ENCODE measurements around the gene ZNF516.

The ZNF516 gene

DNA sequence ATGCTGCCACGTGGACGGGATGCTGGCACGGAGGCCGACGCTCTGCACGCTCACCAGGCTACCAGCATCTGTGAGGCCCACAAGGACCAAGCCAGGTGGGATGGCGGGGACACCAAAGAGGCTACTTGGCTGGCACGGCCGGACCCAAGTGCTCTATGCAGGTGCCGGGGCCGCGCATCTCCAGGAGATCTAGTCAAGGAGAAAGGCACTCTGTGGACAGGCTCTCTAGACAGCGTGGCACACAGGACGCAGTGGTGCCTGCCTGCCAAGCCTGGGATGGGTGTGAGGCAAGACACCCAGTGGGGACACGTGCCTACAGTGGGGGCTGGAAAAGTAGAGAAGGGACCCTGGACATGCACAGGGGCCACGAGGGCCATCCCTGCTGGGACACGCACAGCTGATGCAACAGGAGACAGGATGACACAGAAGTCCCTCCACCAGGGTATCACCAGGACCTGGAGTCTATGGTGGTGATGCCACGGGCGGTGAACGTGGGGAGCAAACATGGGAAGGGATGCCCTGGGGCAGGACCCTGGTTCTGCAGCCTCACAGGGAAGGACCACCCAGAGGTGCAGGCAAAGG lies 28.5 kb downstream of the ZNF516 start:
- no peak overlapping the region for H3K14ac ChIP-seq (ENCODE audit: low read length)
- peak overlapping the region; percentile 9 for H3K9ac ChIP-seq (ENCODE audit: low read depth, low read length, poor library complexity)
- H3K4me3 ChIP-seq (ENCODE audit: low read length in 2 of 2) = no peak overlapping the region
- H3K23ac ChIP-seq (ENCODE audit: low read depth, low read length, poor library complexity) = no peak overlapping the region
- H2AK5ac ChIP-seq (ENCODE audit: low read depth, low read length) = no peak overlapping the region
- peaks cover 0 to 4% of the 10 kb centered on the region in 2 donors for H3K9me3 ChIP-seq (replicated peaks in 1 of 2; ENCODE audit: control insufficient read depth in 2 of 2, insufficient read depth in 1 of 2, low read depth in 1 of 2, low read length in 2 of 2)
- H3K4me2 ChIP-seq (ENCODE audit: insufficient read depth, low read length, poor library complexity, severe bottlenecking) = no peak overlapping the region
- no peak overlapping the region for H2BK12ac ChIP-seq (ENCODE audit: low read length)
- no peak for DNase-seq (ENCODE audit: low spot score)
- H3K4me1 ChIP-seq (ENCODE audit: control insufficient read depth in 2 of 2, insufficient read depth in 1 of 2, low read depth in 1 of 2, low read length in 2 of 2) = peaks cover 0 to 4% of the 10 kb centered on the region in 2 donors
- H2BK15ac ChIP-seq (ENCODE audit: low read length) = no peak overlapping the region
- no CpG with 5 or more reads among the region's 20 CpGs for WGBS, 2 donors (ENCODE audit: extremely low coverage in 2 of 2, insufficient read length in 2 of 2, insufficient replicate concordance in 1 of 2)
- H3K27me3 ChIP-seq (ENCODE audit: control insufficient read depth in 3 of 3, insufficient read depth in 3 of 3, low read depth in 1 of 3, low read length in 3 of 3) = no peaks in the 10 kb centered on the region
- no peak overlapping the region for H3K4ac ChIP-seq (ENCODE audit: low read length)
- no peak overlapping the region for H2BK120ac ChIP-seq (ENCODE audit: low read depth, low read length)
- no peak overlapping the region for H2BK5ac ChIP-seq (ENCODE audit: low read length)
- H3K27ac ChIP-seq (replicated peaks; ENCODE audit: low read length) = no peak overlapping the region
- H3K36me3 ChIP-seq (replicated peaks in 1 of 2; ENCODE audit: control insufficient read depth in 2 of 2, insufficient read depth in 2 of 2, low read length in 2 of 2) = peaks cover 2 to 71% of the 10 kb centered on the region in 2 donors
- peak overlapping the region; percentile 32 for H3K18ac ChIP-seq (ENCODE audit: low read length)
- H4K91ac ChIP-seq (ENCODE audit: low read depth, low read length, poor library complexity) = no peak overlapping the region
- peaks cover 17% of the 10 kb centered on the region for H3K79me1 ChIP-seq (ENCODE audit: low read depth, low read length)
- H4K8ac ChIP-seq (ENCODE audit: low read depth, low read length) = no peak overlapping the region
- no peak overlapping the region for H2AFZ ChIP-seq (ENCODE audit: low read length)

DNA sequence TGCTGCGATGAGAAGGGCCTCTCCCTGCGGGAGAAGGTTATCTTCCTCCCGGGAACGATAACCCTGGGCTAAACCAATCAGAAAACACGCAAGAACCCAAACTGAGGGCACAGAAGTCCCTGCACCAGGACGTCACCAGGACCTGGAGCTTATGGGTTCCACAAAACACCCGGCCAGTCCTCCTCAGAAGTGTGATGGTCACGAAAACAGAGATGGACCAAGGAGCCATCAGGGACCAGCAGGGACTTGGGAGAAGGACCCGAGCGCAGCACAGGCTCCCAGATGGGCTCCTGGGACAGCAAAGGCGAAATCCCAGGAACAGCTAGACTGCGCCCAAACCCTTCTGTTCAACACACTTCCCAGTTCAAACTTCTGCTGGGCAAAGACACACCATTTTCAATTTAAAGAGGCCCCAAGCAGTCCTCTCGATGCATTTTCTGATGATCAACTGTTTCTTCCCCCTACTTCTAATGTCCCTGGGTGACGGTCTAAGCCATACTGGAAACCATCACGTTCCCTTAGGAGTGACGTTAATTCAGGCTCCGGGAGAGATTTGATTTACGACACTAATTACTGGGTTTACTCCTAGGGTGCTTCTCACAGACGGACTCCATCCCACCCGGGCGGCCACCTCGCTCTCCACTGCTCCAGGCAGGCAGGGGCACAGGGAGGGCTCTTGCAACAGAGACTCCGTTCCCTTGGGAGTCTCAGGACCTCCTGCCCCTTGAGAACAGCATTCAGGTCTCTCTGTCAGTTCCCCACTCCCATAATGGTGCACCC lies 29.2 kb downstream of the ZNF516 start:
- no peak overlapping the region for H2AK5ac ChIP-seq (ENCODE audit: low read depth, low read length)
- peaks cover 18% of the 10 kb centered on the region for H3K79me1 ChIP-seq (ENCODE audit: low read depth, low read length)
- no peak overlapping the region for H4K91ac ChIP-seq (ENCODE audit: low read depth, low read length, poor library complexity)
- H3K9me3 ChIP-seq (replicated peaks in 1 of 2; ENCODE audit: control insufficient read depth in 2 of 2, insufficient read depth in 1 of 2, low read depth in 1 of 2, low read length in 2 of 2) = no peaks in the 10 kb centered on the region
- peaks cover 2 to 74% of the 10 kb centered on the region in 2 donors for H3K36me3 ChIP-seq (replicated peaks in 1 of 2; ENCODE audit: control insufficient read depth in 2 of 2, insufficient read depth in 2 of 2, low read length in 2 of 2)
- H3K4ac ChIP-seq (ENCODE audit: low read length) = no peak overlapping the region
- no peak overlapping the region for H3K27ac ChIP-seq (replicated peaks; ENCODE audit: low read length)
- no CpG with 5 or more reads among the region's 23 CpGs for WGBS, 2 donors (ENCODE audit: extremely low coverage in 2 of 2, insufficient read length in 2 of 2, insufficient replicate concordance in 1 of 2)
- no peak overlapping the region for H2AFZ ChIP-seq (ENCODE audit: low read length)
- no peak overlapping the region for H2BK5ac ChIP-seq (ENCODE audit: low read length)
- H2BK12ac ChIP-seq (ENCODE audit: low read length) = no peak overlapping the region
- H4K8ac ChIP-seq (ENCODE audit: low read depth, low read length) = no peak overlapping the region
- H2BK15ac ChIP-seq (ENCODE audit: low read length) = no peak overlapping the region
- no peak overlapping the region for H3K23ac ChIP-seq (ENCODE audit: low read depth, low read length, poor library complexity)
- H3K4me3 ChIP-seq (ENCODE audit: low read length in 2 of 2) = no peak overlapping the region
- H2BK120ac ChIP-seq (ENCODE audit: low read depth, low read length) = no peak overlapping the region
- H3K27me3 ChIP-seq (ENCODE audit: control insufficient read depth in 3 of 3, insufficient read depth in 3 of 3, low read depth in 1 of 3, low read length in 3 of 3) = no peaks in the 10 kb centered on the region
- H3K4me1 ChIP-seq (ENCODE audit: control insufficient read depth in 2 of 2, insufficient read depth in 1 of 2, low read depth in 1 of 2, low read length in 2 of 2) = peaks cover 0 to 2% of the 10 kb centered on the region in 2 donors
- no peak overlapping the region for H3K4me2 ChIP-seq (ENCODE audit: insufficient read depth, low read length, poor library complexity, severe bottlenecking)
- no peak overlapping the region for H3K9ac ChIP-seq (ENCODE audit: low read depth, low read length, poor library complexity)
- H3K14ac ChIP-seq (ENCODE audit: low read length) = no peak overlapping the region
- no peak overlapping the region for H3K18ac ChIP-seq (ENCODE audit: low read length)
- DNase-seq (ENCODE audit: low spot score) = no peak

GRCh38 chr18:76464281-76465259 lies 30.5 kb downstream of the ZNF516 start:
- Histone ChIP-seq H2BK12ac (ENCODE audit: low read length) (no peak overlapping the region), H3K4me2 (ENCODE audit: insufficient read depth, low read length, poor library complexity, severe bottlenecking) (no peak overlapping the region), H3K27me3 (ENCODE audit: control insufficient read depth in 3 of 3, insufficient read depth in 3 of 3, low read depth in 1 of 3, low read length in 3 of 3) (no peaks in the 10 kb centered on the region), H3K4me1 (ENCODE audit: control insufficient read depth in 2 of 2, insufficient read depth in 1 of 2, low read depth in 1 of 2, low read length in 2 of 2) (peaks cover 0 to 2% of the 10 kb centered on the region in 2 donors), H4K8ac (ENCODE audit: low read depth, low read length) (no peak overlapping the region), H2BK15ac (ENCODE audit: low read length) (no peak overlapping the region), H2AFZ (ENCODE audit: low read length) (no peak overlapping the region), H3K14ac (ENCODE audit: low read length) (no peak overlapping the region), H3K9ac (ENCODE audit: low read depth, low read length, poor library complexity) (no peak overlapping the region), H3K4me3 (ENCODE audit: low read length in 2 of 2) (no peak overlapping the region), H3K36me3 (replicated peaks in 1 of 2; ENCODE audit: control insufficient read depth in 2 of 2, insufficient read depth in 2 of 2, low read length in 2 of 2) (peaks cover 2 to 86% of the 10 kb centered on the region in 2 donors), H2BK120ac (ENCODE audit: low read depth, low read length) (no peak overlapping the region), H2AK5ac (ENCODE audit: low read depth, low read length) (no peak overlapping the region), H3K9me3 (replicated peaks in 1 of 2; ENCODE audit: control insufficient read depth in 2 of 2, insufficient read depth in 1 of 2, low read depth in 1 of 2, low read length in 2 of 2) (no peaks in the 10 kb centered on the region), H4K91ac (ENCODE audit: low read depth, low read length, poor library complexity) (no peak overlapping the region), H3K27ac (replicated peaks; ENCODE audit: low read length) (no peak overlapping the region), H3K18ac (ENCODE audit: low read length) (no peak overlapping the region), H3K4ac (ENCODE audit: low read length) (no peak overlapping the region), H2BK5ac (ENCODE audit: low read length) (no peak overlapping the region), H3K23ac (ENCODE audit: low read depth, low read length, poor library complexity) (no peak overlapping the region), H3K79me1 (ENCODE audit: low read depth, low read length) (peaks cover 21% of the 10 kb centered on the region)
- no peak for DNase-seq (ENCODE audit: low spot score)
- no CpG with 5 or more reads among the region's 19 CpGs for WGBS, 2 donors (ENCODE audit: extremely low coverage in 2 of 2, insufficient read length in 2 of 2, insufficient replicate concordance in 1 of 2)

Measured in neuronal stem cell (in vitro differentiated cells).